ENCODE data around the gene DHX29. TPM values are rescaled to one million over a fixed set of nuclear protein-coding genes. Genes with fewer than 3 reads are reported as not detected.

Gene DHX29
- total RNA-seq, 2 donors from 2014 or later: 24.9 to 28.2 TPM

GRCh38 chr5:55222092-55222984 lies 85.2 kb downstream of the DHX29 start:
- H3K27ac ChIP-seq: no peak overlapping the region
- H3K4me3 ChIP-seq: no peak overlapping the region
- H3K36me3 ChIP-seq: no peaks in the 10 kb centered on the region
- TF ChIP-seq CTCF (IDR thresholded peaks at IDR 0.05) (no peak), POLR2A (IDR thresholded peaks at IDR 0.05) (no peak), POLR2AphosphoS5 (IDR thresholded peaks at IDR 0.05) (no peak)
- no peak for DNase-seq (ENCODE audit: low spot score)
- intact Hi-C loops (cut with DNase I): no loop called here
- WGBS: 37% methylated on average over 30 of the region's 30 CpGs
- H3K4me1 ChIP-seq (replicated peaks): peaks cover 3% of the 10 kb centered on the region
- no peaks in the 10 kb centered on the region for H3K9me3 ChIP-seq
- H3K27me3 ChIP-seq (replicated peaks; ENCODE audit: insufficient read depth): peaks cover 11% of the 10 kb centered on the region

DNA sequence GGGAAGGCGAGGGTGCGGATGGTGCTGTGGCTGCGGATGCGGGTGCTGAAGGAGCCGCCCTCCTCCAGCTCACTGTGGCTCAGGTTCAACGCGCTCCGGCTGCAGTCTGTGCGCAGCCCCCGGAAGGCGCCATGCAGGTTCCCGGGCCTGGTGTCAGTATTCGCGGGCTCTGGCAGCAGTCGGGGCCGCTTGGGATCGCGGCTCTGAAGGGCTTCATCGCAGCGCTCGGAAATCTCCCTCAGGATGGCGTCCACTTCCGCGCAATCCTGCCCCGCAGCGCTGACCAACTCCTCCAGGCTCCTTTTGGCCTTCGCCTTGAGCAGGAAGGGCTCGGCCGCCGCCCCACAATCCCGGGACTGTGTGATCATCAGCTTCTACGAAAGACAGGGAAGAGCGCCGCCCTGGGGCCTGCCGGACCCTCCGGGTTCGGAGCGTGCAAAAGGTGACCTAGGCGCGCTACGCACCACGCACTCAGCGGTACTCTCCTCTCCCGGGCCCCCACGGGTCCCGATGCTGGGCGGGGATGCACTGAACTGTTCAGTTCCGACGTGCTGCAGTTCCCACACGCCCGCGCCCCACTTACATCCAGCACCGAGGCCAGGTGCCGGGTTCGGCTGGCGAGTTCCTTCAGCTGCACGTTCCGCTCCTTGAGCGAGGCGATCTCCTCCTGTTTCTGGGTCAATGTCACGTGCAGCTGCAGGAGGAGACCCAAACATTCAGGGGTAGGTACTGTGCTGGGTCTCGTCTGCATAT lies 86.9 kb downstream of the DHX29 start:
- WGBS: 7% methylated on average over 47 of the region's 62 CpGs
- H3K4me3 ChIP-seq: peak overlapping the region in 1 of 2 donors; percentile 11
- H3K9me3 ChIP-seq: no peaks in the 10 kb centered on the region
- no peaks in the 10 kb centered on the region for H3K36me3 ChIP-seq
- intact Hi-C loops (cut with DNase I): no loop called here
- no peak for DNase-seq (ENCODE audit: low spot score)
- H3K27ac ChIP-seq: no peak overlapping the region
- H3K4me1 ChIP-seq (replicated peaks): no peaks in the 10 kb centered on the region
- peaks cover 11% of the 10 kb centered on the region for H3K27me3 ChIP-seq (replicated peaks; ENCODE audit: insufficient read depth)
- no peak for TF ChIP-seq POLR2A (IDR thresholded peaks at IDR 0.05)
- peak in 1 of 4 experiments; percentile 13 for TF ChIP-seq CTCF (IDR thresholded peaks at IDR 0.05)

- intact Hi-C loops (cut with DNase I): no loop called here
- Histone ChIP-seq H3K27me3 (replicated peaks; ENCODE audit: insufficient read depth) (peaks cover 11% of the 10 kb centered on the region), H3K9me3 (no peaks in the 10 kb centered on the region), H3K4me1 (replicated peaks) (no peaks in the 10 kb centered on the region), H3K27ac (no peak overlapping the region), H3K36me3 (no peaks in the 10 kb centered on the region), H3K4me3 (no peak overlapping the region)
- WGBS: 86% methylated on average over 3 of the region's 3 CpGs
- no peak for TF ChIP-seq CTCF (IDR thresholded peaks at IDR 0.05)
- TF ChIP-seq POLR2AphosphoS5 (IDR thresholded peaks at IDR 0.05): no peak
- TF ChIP-seq POLR2A (IDR thresholded peaks at IDR 0.05): no peak
- no peak for DNase-seq (ENCODE audit: low spot score)
Measured at GRCh38 chr5:55219770-55220169, 87.7 kb downstream of the DHX29 start.

GRCh38 chr5:55218967-55219366 lies 88.5 kb downstream of the DHX29 start:
- intact Hi-C loops (cut with DNase I): no loop called here
- TF ChIP-seq POLR2A (IDR thresholded peaks at IDR 0.05): no peak
- TF ChIP-seq POLR2AphosphoS5 (IDR thresholded peaks at IDR 0.05): peak; percentile 86
- TF ChIP-seq CTCF (IDR thresholded peaks at IDR 0.05): peak in 1 of 4 experiments; percentile 29
- H3K27me3 ChIP-seq (replicated peaks; ENCODE audit: insufficient read depth): peaks cover 11% of the 10 kb centered on the region
- no peak overlapping the region for H3K4me3 ChIP-seq
- H3K36me3 ChIP-seq: no peaks in the 10 kb centered on the region
- H3K27ac ChIP-seq: no peak overlapping the region
- no peaks in the 10 kb centered on the region for H3K9me3 ChIP-seq
- WGBS: 19% methylated on average over 4 of the region's 4 CpGs
- DNase-seq (ENCODE audit: low spot score): peak; percentile 88
- no peaks in the 10 kb centered on the region for H3K4me1 ChIP-seq (replicated peaks)

Measured in prostate gland (tissue), 2 donors.